ENCODE data around the gene ICA1.
"Not testable (repeated sequence)": the region's sequence is repeated elsewhere in the genome, so short reads cannot be mapped to it uniquely, and the experiment has no call there.

Gene ICA1

GRCh38 chr7:8260871-8261694 is 884 bp downstream of the ICA1 start:
- no peak for DNase-seq

- DNase-seq: no peak
These were observed 2.3 kb downstream of the ICA1 start for GRCh38 chr7:8259586-8260222.

GRCh38 chr7:8258734-8259133 is 3.2 kb downstream of the ICA1 start:
- no peak for DNase-seq

GRCh38 chr7:8258166-8258565 is 3.8 kb downstream of the ICA1 start:
- no peak for DNase-seq

- no peak for DNase-seq
These were observed 6.0 kb downstream of the ICA1 start for GRCh38 chr7:8255680-8256655.

- DNase-seq: no peak
These were observed 7.3 kb downstream of the ICA1 start for GRCh38 chr7:8254667-8255066.

GRCh38 chr7:8254215-8254614 is 7.8 kb downstream of the ICA1 start:
- no peak for DNase-seq

GRCh38 chr7:8251195-8251594 is 10.8 kb downstream of the ICA1 start:
- no peak for DNase-seq

GRCh38 chr7:8250547-8250946 is 11.4 kb downstream of the ICA1 start:
- DNase-seq: no peak

- DNase-seq: no peak
These were observed 12.8 kb downstream of the ICA1 start for GRCh38 chr7:8249121-8249520.

- no peak for DNase-seq
These were observed 15.9 kb downstream of the ICA1 start for GRCh38 chr7:8246020-8246419.

GRCh38 chr7:8245032-8245431 is 16.9 kb downstream of the ICA1 start:
- DNase-seq: not testable (repeated sequence)

- not testable (repeated sequence) for DNase-seq
These were observed 18.9 kb downstream of the ICA1 start for GRCh38 chr7:8243059-8243458.

- DNase-seq: not testable (repeated sequence)
These were observed 22.1 kb downstream of the ICA1 start for GRCh38 chr7:8239702-8240362.

- DNase-seq: no peak
These were observed 25.1 kb downstream of the ICA1 start for GRCh38 chr7:8236780-8237407.

- no peak for DNase-seq
These were observed 28.7 kb downstream of the ICA1 start for GRCh38 chr7:8232999-8233847.

GRCh38 chr7:8229927-8230326 is 32.0 kb downstream of the ICA1 start:
- no peak for DNase-seq

- no peak for DNase-seq
These were observed 32.9 kb downstream of the ICA1 start for GRCh38 chr7:8228766-8229674.

- no peak for DNase-seq
These were observed 33.9 kb downstream of the ICA1 start for GRCh38 chr7:8228068-8228467.

- no peak for DNase-seq
These were observed 34.7 kb downstream of the ICA1 start for GRCh38 chr7:8227261-8227660.
